ENCODE results near the gene FGFR3.

The FGFR3 gene

DNA sequence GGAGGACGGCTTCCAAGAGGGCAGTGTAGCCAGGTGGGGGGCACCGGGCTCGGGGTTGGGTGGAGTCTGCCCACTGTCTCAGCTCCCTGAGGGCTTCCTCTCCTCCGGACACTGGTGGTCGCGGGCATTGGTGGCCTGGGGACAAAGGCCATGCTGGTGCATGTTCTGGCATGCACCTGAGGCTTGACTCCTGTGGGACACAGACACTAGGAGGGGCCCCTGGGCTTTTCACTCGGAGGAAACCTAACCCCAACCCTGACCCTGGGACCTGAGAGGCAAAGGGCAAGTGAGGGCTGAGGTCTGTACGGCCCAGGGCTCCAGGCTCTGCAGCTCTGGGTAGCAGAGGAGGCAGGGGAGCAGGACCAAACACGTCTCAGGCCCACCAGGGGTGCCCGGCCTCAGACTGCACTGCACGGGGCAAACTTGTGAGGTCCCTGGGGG is 22.3 kb upstream of the FGFR3 start:
- DNase-seq, result no peak

- no peak for DNase-seq
Observed at GRCh38 chr4:1771555-1772305, 21.4 kb upstream of the FGFR3 start.

GRCh38 chr4:1772853-1773538 is 20.1 kb upstream of the FGFR3 start:
- DNase-seq, result no peak

- DNase-seq, result no peak
Observed at GRCh38 chr4:1773754-1774153, 19.3 kb upstream of the FGFR3 start.

- no peak for DNase-seq
Observed at GRCh38 chr4:1775731-1776500, 17.2 kb upstream of the FGFR3 start.

DNA sequence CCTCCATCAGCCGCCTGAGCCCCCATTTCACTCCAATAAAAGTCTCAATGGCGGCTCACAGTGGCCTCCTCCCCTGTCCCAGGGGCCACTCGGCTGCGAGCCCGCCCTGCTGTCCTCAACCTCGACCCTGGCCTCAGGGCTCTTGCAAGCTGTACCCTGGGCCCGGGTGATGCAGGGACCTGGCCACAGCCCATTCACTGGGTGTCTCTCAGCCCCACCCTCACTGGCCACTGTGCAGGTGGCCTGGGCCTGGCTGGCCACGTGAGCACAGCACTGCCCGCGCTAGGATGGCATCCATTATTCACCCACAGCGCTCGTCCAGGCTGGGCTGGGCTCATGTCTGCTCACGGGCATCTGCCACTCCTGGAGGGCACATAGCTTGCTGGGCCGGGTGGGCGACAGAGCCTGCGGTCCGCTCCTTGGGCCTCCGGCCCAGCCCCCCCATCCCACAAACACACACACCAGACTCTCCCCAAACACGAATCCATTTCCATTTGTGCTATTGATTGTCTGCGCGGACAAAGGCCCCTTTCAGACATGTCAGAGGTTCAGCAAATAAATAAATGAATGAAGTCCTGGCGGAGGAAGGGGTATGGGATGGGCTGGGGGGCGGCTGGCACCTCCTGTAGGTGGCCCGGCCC is 16.5 kb upstream of the FGFR3 start:
- DNase-seq, result no peak

DNA sequence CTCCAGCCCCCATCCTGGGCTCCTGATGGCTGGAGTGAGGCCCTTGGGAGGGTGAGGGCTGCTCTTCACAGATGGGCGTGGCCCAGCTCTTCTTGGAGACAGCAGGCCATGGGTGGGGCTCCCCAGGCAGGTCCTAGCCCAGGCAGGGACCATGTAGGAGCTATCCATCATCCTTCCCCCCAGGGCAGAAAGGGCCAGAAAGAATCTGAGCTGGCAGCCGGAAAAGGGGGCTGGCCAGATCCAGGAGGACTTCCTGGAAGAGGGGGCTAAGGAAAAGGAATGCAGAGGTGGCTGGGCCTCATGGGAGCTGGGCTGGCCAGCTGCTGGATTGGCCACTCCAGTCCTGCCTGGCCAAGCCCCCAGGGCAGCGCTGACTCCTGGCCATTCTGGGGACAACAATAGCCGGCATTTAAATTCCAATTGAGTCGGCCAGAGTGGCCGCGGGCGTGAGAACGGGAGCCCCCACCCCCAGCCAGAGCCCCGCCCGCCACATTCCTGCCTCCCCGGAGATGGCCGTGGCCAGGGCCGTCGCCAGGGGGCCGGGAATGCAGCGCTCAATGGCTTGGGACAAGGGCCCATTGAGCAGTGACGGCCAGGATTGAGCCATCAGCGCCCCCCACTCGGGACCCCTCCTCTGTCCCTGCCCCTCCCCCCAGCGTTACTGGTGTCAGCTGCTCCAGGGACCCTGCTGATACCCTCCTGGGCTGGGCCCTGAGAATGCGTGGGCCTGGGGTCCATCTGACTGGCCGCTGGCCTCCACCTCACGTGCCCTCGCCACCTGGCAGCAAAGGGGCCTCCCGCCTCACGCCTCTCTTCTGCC is 15.1 kb upstream of the FGFR3 start:
- no peak for DNase-seq

GRCh38 chr4:1778642-1779392 is 14.3 kb upstream of the FGFR3 start:
- DNase-seq, result no peak

DNA sequence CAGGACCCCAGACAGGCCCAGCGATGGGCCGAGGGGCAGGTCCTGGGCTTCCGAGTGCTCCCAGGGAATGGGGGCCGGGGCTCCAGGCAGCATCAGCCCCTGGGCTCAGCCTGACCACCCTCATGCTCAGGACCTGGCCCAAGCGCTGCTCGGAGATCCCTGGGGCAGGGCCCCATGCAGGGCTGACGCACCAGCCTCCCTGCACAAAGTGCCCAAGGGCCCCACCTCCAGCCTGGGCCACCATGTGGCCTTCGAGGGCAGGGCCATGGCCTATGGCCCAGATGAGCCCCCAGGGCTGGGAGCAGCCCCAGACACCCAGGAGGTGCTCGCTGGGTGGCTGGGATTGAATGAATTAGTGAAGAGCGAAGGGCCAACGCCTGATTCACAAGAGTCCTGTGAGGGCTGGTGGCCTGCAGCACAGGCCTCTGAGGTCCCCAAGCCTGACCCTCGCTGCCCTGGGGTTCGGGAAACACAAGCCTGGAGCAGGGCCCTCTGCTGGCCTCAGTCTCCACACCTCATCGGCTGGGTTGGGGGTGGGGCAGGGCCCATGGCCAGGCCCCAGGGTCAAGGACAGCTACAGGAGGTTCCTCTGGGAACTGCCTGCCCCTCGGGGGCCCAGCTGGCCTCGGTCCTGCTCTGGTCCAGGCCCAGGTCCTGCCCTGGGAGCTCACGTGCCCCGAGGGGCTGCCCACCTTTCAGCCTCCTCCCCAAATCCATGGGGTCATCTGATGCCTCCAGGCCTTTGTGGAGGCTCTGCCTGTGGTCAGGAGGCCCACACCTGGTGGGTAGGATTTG is 13.3 kb upstream of the FGFR3 start:
- no peak for DNase-seq

DNA sequence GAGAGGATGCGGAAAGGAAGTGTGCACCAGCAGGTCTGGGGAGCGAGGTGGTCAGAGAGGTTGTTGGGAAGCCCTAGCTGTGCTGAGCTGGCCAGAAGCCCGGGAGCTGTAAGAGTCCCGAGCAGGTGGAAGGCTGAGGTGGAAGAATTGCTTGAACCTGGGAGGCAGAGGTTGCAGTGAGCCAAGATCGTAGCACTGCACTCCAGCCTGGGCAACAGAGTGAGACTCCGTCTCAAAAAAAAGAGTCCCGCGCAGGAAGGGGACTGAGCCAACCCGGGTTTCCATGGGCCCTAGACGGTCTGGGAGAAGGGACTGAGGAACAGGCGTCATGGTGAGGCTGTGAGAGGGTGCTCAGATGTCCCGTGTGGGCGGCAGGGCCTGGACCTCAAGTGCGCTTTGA is 12.7 kb upstream of the FGFR3 start:
- DNase-seq, result no peak

GRCh38 chr4:1783015-1783414 is 10.1 kb upstream of the FGFR3 start:
- no peak for DNase-seq

DNA sequence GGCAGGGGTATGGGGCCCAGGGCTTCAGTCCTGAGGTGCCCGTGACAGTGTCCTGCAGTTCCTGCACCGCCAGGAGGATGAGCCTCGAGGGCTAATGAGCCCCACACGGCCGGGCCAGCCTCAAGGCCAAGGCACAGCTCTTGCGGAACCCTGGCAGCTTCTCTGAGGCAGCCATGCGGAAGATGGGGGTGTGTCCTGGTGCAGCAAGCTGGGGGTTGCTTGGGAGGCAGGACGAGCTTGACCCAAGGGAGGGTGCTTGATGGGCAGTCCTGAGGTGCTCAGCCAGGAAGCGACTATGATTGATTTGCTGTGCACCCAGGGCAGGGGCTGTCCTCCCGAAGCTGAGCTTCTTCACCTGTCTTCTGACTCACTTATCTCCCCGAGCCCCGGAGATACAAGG is 9.1 kb upstream of the FGFR3 start:
- no peak for DNase-seq

DNA sequence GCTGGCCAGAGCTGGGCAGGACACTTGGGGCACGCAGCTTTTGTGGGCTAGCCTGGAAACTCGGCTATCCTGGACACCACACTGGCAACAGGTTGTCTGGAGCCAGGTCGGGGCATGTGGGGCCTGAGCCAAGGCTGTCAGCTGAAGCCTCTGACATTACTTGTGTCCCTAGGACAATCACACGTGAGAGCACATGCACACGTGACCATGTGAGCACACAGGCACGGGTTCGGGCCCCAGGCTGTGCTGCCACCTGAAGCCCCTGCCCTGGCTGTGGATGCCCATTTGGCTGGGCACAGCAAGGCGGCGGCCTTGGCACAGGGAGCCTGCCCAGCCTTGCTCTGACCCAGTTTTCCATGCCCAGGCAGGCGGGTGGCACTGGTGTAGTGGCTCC is 8.7 kb upstream of the FGFR3 start:
- DNase-seq, result no peak

GRCh38 chr4:1784789-1785591 is 8.1 kb upstream of the FGFR3 start:
- no peak for DNase-seq

DNA sequence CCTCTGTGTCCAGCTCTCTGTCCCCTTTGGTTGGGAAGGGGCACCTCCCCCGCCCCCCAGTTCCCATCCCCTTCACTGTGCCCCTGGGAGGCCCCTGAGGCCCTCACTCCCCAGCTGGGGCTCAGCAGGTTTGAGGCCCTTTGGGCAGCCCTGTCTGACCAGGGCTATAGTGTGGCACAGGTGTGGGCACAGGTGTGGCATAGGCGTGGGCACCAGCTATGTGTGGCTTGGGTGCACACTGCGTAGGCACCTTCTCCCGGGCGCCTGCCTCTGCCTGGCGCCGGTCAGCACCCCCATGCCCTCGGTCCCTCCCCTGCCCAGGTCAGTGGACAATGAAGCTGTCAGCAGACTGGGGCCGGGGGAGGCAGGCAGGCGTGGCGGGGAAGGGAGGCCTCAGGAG is 7.5 kb upstream of the FGFR3 start:
- no peak for DNase-seq

DNA sequence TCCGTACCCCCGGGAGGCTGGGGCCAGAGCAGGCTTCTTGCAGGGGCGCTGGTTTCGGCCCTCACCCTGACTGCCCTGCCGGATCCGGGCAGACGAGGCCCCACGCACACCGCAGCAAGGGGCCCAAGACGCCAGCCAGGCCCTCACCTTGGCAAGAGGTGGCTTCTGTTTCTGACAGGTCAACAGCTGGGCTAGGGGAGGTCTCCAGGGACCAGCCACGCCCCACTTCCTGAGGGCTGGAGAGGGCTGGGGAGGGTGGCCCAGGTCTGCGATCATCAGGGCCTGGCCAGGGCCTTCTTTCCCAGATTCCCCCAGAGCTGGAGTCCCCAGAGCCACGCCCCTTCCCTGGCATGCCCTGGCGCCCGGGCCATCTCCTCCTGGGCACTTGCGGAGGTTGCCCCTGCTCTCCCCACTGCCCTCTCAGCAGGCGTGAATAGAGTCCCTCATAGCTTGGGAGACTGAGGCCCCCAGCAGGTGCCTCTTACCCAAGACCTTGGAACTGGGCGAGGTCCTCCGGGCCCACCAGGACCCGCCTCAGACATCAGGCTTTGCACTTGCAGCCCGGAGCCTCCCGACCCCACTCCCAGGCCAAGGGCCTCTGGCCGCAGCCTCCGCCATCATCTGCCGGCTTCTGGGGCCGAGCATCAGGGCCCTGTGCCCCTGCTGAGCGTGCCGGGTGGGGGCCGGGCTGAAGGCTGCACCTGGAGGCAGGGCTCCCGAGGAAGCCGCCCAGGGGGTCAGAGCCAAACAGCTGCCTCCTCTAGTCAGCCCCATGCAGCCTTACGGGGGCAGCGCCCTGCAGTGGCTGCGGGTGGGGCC is 6.3 kb upstream of the FGFR3 start:
- DNase-seq, result no peak

DNA sequence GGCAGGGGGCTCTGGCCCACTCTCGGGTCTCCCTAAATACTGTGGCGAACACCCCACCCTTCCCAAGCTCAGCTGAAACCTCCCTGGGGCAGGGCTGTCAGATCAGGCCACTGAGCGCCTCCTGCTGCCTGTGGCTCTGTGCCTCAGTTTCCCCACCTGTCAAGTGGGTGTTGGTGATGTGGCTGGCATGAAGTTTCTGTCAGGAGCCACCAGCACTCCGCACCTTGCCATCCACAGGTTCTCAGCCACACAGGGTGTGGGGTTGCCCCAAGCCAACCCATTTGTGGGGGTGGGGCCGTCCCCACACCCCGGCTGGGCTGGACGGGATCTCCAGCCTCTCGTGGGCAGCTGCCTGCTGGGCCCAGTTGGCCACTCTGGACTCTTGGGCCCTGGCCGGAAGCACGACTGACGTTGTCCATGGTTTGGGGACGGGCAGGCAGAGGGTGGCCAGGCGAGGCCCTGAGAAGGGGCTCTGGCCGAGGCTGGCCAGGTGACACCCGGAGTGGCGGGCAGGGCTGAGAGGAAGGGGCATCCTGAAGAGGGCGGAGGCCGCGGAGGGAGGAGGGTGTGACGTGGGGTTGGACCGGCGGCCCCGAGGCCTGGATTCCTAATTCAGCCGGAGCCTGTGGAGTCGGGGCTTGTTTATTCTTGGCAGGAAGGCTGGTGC is 5.5 kb upstream of the FGFR3 start:
- DNase-seq, result no peak

- no peak for DNase-seq
Observed at GRCh38 chr4:1788254-1788973, 4.7 kb upstream of the FGFR3 start.

Data from cortex of kidney (tissue), 1 donor.